Fibroblast of lung (primary cell): ENCODE results near the gene CENPK.

Experiments
- CTCF ChIP-seq, 2 donors: IDR thresholded peaks in 1 of 2; conservative IDR thresholded peaks in 1 of 2; 1 replicate in 1 of 2; 2 replicates in 1 of 2; pipeline ENCODE4 v1.5.1; 2011 to 2012; ENCODE audit warnings: low read length in 2 of 2, control low read depth in 1 of 2, inconsistent platforms in 1 of 2, low read depth in 1 of 2, mild to moderate bottlenecking in 1 of 2
- EZH2 ChIP-seq: IDR thresholded peaks from 2 replicates; pipeline ENCODE4 v1.5.1; 2012; ENCODE audit warnings: low read length, control low read depth, mild to moderate bottlenecking; ENCODE audit errors: missing control alignments

GRCh38 chr5:65525726-65526125, 37.2 kb downstream of the CENPK start:
- no peak for TF ChIP-seq EZH2
- no peak for TF ChIP-seq CTCF (conservative IDR thresholded peaks at IDR 0.05 in 1 of 2, IDR thresholded peaks at IDR 0.05 in 1 of 2; ENCODE audit: low read depth in 1 of 2, low read length in 2 of 2)
